Measurements from ENCODE around the gene NHLRC1. TPM values are rescaled to one million over a fixed set of nuclear protein-coding genes. Genes with fewer than 3 reads are reported as not detected.

The NHLRC1 gene
- total RNA-seq, 2 donors from 2014 or later, result 0.29 to 0.88 TPM

DNA sequence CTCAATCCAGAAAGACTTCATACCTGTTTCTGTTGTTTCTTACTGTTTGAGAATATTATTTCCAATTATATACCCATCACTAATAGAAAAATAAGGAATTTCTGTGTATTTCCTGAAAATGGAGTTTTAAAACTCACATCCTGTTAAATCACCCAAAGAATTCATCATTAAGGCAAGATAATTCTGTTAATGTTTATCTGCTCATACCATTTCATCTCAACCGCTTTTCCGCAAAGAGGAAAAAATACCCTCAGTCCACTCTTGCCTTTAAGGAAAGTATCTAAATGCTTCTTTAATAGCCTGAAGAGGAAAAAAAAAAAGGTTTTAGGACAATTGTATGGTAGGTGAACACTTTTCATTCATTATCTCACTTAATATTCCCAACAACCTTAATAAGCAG is 25.1 kb upstream of the NHLRC1 start:
- Histone ChIP-seq H3K9me3 (ENCODE audit: control insufficient read depth, low read length) (no peaks in the 10 kb centered on the region), H3K27ac (ENCODE audit: low read depth, low read length) (no peak overlapping the region), H3K36me3 (ENCODE audit: control insufficient read depth, insufficient read depth, low read length) (peaks cover 33% of the 10 kb centered on the region), H3K27me3 (ENCODE audit: control insufficient read depth, insufficient read depth, low read length, poor library complexity, severe bottlenecking) (no peaks in the 10 kb centered on the region), H3K4me1 (ENCODE audit: control insufficient read depth, insufficient read depth, low read length) (no peaks in the 10 kb centered on the region), H3K9ac (ENCODE audit: extremely low read depth, low read length, poor library complexity, severe bottlenecking) (no peak overlapping the region), H3K4me3 (ENCODE audit: low read length) (no peak overlapping the region)
- Mint-ChIP-seq H3K27ac (no peak overlapping the region), H3K36me3 (ENCODE audit: low read depth) (peaks cover 34% of the 10 kb centered on the region), H3K4me1 (peaks cover 6% of the 10 kb centered on the region), H3K9me3 (no peaks in the 10 kb centered on the region), H3K27me3 (ENCODE audit: insufficient read depth) (no peaks in the 10 kb centered on the region), H3K4me3 (no peak overlapping the region)
- DNase-seq, result no peak
- TF ChIP-seq, protein P1, sequence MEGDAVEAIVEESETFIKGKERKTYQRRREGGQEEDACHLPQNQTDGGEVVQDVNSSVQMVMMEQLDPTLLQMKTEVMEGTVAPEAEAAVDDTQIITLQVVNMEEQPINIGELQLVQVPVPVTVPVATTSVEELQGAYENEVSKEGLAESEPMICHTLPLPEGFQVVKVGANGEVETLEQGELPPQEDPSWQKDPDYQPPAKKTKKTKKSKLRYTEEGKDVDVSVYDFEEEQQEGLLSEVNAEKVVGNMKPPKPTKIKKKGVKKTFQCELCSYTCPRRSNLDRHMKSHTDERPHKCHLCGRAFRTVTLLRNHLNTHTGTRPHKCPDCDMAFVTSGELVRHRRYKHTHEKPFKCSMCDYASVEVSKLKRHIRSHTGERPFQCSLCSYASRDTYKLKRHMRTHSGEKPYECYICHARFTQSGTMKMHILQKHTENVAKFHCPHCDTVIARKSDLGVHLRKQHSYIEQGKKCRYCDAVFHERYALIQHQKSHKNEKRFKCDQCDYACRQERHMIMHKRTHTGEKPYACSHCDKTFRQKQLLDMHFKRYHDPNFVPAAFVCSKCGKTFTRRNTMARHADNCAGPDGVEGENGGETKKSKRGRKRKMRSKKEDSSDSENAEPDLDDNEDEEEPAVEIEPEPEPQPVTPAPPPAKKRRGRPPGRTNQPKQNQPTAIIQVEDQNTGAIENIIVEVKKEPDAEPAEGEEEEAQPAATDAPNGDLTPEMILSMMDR (conservative IDR thresholded peaks at IDR 0.05), result no peak
- 100% methylated on average over 1 to 2 of the region's 2 CpGs for WGBS, 2 experiments (ENCODE audit: insufficient coverage in 1 of 2, insufficient read length in 1 of 2)

DNA sequence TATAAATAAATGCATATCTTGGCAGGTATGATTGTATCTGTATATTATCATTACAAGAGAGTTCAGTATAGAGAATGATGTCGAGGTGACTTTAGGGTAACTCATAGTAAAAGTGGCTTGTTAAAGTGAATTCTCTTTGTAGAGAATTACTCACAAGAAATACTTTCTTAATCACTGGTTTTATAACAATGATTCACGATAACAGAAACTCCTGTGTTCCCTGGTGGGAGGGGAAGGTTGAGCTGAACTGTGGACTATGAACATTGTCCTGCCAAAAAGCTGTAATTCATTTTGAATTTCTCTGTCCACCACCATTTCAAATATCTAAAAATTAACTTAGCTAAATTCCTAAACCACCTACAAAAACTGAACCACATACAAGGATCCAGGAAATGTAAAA is 24.7 kb upstream of the NHLRC1 start:
- Histone ChIP-seq H3K36me3 (ENCODE audit: control insufficient read depth, insufficient read depth, low read length) (peaks cover 36% of the 10 kb centered on the region), H3K27me3 (ENCODE audit: control insufficient read depth, insufficient read depth, low read length, poor library complexity, severe bottlenecking) (no peaks in the 10 kb centered on the region), H3K9me3 (ENCODE audit: control insufficient read depth, low read length) (no peaks in the 10 kb centered on the region), H3K27ac (ENCODE audit: low read depth, low read length) (no peak overlapping the region), H3K4me1 (ENCODE audit: control insufficient read depth, insufficient read depth, low read length) (no peaks in the 10 kb centered on the region), H3K4me3 (ENCODE audit: low read length) (no peak overlapping the region), H3K9ac (ENCODE audit: extremely low read depth, low read length, poor library complexity, severe bottlenecking) (no peak overlapping the region)
- no peak for DNase-seq
- Mint-ChIP-seq H3K27me3 (ENCODE audit: insufficient read depth) (no peaks in the 10 kb centered on the region), H3K36me3 (ENCODE audit: low read depth) (peaks cover 39% of the 10 kb centered on the region), H3K9me3 (no peaks in the 10 kb centered on the region), H3K4me1 (peaks cover 6% of the 10 kb centered on the region), H3K4me3 (no peak overlapping the region), H3K27ac (no peak overlapping the region)
- TF ChIP-seq, protein P1 (conservative IDR thresholded peaks at IDR 0.05), result no peak
- 95% methylated on average over 2 of the region's 2 CpGs; no CpG with 5 or more reads in 1 of the 2 experiments for WGBS, 2 experiments (ENCODE audit: insufficient coverage in 1 of 2, insufficient read length in 1 of 2)

DNA sequence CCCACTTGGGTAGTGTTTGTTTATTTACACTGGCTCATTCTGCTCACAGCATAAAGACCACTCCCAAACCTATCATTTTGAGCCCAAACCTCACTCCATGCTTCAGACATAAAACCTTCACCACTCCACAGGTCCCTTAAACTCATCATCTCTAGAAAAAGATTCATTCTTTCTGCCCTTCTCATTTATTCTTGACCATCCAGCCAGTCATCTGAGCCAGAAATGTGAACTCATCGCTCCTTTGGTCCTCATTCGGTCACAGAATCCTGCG is 20.0 kb upstream of the NHLRC1 start:
- Mint-ChIP-seq H3K9me3 (no peaks in the 10 kb centered on the region), H3K4me1 (peaks cover 7% of the 10 kb centered on the region), H3K4me3 (no peak overlapping the region), H3K27me3 (ENCODE audit: insufficient read depth) (no peaks in the 10 kb centered on the region), H3K36me3 (ENCODE audit: low read depth) (peaks cover 60% of the 10 kb centered on the region), H3K27ac (no peak overlapping the region)
- Histone ChIP-seq H3K4me3 (ENCODE audit: low read length) (no peak overlapping the region), H3K9ac (ENCODE audit: extremely low read depth, low read length, poor library complexity, severe bottlenecking) (no peak overlapping the region), H3K27me3 (ENCODE audit: control insufficient read depth, insufficient read depth, low read length, poor library complexity, severe bottlenecking) (no peaks in the 10 kb centered on the region), H3K36me3 (ENCODE audit: control insufficient read depth, insufficient read depth, low read length) (peaks cover 59% of the 10 kb centered on the region), H3K27ac (ENCODE audit: low read depth, low read length) (no peak overlapping the region), H3K4me1 (ENCODE audit: control insufficient read depth, insufficient read depth, low read length) (no peaks in the 10 kb centered on the region), H3K9me3 (ENCODE audit: control insufficient read depth, low read length) (no peaks in the 10 kb centered on the region)
- WGBS, 2 experiments (ENCODE audit: insufficient coverage in 1 of 2, insufficient read length in 1 of 2), result 93 to 95% methylated on average over 3 of the region's 3 CpGs
- DNase-seq, result no peak
- TF ChIP-seq, protein P1 (conservative IDR thresholded peaks at IDR 0.05), result no peak

Measured in endodermal cell (in vitro differentiated cells).